Activated CD4-positive, alpha-beta T cell treated with anti-CD3 and anti-CD28 coated beads, Interleukin-2, amount 50 U/mL, for 24 hours (primary cell): ENCODE measurements around the gene PI4KB.
"Not testable (repeated sequence)": the region's sequence is repeated elsewhere in the genome, so short reads cannot be mapped to it uniquely, and the experiment has no call there.

Experiments
- DNase-seq, 2 donors: peaks; one replicate each; pipeline ENCODE4 v3.0.0-alpha.2; 2020; ENCODE audit warnings: low read depth in 1 of 2, low spot score in 1 of 2

PI4KB gene

DNA sequence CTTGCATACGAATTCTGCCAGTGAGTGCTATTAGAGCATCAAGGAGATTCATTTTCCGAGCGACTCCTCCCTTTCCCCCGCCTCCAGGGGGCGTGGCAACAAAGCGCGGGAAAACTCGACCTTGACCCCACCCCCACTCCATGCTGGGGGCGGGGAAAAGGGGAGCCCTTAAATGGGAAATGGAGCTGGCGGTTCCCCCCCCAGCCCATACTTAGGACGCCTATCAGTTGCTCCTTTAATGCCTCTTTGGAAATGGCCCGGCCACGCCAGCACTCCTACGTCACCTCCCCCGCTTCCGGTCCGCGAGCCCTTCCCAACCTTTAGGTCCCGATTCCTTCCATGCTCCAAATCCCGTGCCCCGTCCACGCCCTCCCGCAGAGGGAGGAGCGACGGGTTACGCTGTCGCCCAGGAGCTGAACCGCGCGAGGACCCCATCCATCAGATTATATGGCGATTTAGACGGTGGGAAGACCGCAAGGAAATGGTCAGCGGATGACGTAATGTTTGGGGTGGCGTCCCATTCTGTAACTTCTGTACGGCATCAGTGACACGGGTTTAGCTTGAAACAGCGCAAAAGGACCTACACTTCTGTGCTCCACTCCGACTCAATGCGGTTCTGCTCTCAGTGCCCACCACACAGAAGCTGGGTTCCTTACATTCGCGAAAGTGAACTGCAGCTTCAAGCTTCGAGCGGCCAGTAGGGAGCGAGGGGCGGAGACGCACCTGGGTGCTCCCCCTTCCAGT is 45.8 kb downstream of the PI4KB start:
- DNase-seq: peak; percentile 96 to 97

DNA sequence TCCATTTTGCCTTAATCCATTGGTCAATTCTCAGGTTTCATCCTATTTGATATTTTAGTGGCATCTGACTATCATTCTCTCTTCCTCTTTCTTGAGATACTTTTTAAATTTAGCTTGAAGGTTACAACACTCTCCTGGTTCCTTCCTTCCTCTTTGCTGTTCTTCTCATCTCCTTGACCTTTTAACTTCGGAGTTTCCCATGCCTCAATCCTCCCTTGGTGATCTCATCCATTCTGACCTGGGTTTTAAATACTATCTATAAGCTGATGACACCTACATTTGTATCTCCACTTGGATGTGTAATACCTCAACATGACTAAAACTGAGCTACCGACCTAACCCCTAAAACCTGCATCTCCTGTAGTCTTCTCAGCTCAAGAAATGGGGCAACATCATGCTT is 50.0 kb downstream of the PI4KB start:
- DNase-seq: no peak

DNA sequence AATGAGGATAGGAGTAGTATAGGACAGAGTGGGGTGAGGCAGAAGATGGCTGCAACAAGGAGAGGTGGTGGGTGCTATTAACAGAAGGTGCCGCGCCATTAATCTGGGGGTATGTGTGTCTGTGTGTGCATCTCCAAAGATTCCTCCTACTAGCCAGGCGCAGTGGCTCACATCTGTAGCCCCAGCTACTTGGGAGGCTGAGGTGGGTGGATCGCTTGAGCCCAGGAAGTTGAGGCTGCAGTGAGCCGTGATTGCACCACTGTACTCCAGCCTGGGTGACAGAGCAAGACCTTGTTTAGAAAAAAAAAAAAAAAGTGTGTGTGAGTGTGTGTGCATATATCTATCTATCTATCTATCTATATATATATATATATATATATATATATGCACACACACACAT is 51.9 kb downstream of the PI4KB start:
- DNase-seq: not testable (repeated sequence)

DNA sequence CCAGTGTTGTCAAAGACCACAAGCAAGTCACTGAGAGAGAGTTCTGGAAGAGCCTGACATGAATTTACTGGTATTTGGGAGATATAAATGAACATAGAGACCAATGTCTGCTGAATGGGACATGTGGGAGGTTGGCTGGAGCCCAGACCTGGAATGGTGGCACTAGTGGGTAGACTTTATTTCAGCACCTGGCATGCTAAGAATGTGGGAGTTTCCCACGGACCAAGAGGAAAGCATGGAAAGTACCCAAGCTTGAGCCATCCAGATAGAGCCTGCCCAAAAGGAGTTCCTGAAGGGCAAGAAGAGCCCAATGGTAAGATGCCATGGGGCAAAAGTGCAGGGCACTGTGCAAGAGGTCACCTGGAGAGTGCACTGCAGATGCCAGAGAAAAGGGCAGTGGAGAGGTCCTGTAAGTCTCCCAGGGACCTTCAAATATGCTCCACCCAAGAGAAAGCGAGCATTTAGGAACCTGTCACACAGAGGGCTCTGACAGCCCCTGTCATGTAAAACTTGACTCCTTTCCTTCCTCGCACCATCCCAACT is 53.2 kb downstream of the PI4KB start:
- no peak for DNase-seq

DNA sequence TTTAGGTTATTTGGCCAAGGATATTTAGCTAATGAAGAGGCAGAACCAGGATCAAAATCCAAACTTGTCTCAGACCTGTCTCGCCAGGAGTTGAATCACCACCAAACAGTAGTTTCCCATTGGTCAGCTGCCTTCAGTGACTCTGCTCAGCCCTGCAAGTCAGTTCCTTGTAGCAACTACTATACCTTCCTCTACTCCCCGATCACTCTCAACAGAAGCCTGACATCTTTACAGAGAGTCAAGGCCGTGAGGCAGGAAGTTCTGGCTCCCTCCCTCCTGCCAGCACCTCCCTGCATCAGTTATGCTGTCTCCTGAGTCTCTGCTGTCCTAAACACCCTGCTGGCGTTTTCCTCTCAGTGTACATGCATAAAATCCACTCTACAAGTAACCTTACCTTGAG is 59.5 kb downstream of the PI4KB start:
- no peak for DNase-seq

DNA sequence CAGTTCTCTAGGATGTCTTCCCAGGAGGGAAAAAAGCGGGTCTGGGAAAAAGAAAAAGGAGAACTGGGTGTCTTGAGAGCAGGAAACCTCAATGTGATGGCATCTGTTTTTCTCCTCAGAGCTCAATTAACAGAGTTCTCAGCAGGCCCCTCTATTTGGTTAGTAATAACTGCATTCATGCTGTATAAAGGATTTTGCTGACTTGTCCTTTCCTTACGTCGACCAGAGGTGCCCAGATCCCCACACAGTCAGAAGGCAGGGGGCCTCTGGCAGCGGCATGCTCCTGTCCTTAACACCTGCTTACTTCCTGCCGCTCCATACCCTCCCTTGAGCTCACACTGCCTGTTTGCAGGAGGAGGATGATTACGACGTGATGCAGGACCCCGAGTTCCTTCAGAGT is 60.4 kb downstream of the PI4KB start:
- no peak for DNase-seq

DNA sequence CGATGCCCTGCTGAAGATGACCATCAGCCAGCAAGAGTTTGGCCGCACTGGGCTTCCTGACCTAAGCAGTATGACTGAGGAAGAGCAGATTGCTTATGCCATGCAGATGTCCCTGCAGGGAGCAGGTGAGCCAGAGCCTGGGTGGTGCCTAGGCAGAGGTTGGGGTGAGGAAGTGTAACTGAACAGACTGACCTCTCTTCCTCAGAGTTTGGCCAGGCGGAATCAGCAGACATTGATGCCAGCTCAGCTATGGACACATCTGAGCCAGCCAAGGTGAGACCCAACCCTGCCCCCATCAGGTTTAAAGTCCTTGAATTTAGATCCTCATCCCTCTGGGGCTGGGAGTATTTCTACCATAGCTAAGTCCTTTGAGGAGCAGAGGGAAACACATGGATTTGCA is 60.9 kb downstream of the PI4KB start:
- DNase-seq: no peak

DNA sequence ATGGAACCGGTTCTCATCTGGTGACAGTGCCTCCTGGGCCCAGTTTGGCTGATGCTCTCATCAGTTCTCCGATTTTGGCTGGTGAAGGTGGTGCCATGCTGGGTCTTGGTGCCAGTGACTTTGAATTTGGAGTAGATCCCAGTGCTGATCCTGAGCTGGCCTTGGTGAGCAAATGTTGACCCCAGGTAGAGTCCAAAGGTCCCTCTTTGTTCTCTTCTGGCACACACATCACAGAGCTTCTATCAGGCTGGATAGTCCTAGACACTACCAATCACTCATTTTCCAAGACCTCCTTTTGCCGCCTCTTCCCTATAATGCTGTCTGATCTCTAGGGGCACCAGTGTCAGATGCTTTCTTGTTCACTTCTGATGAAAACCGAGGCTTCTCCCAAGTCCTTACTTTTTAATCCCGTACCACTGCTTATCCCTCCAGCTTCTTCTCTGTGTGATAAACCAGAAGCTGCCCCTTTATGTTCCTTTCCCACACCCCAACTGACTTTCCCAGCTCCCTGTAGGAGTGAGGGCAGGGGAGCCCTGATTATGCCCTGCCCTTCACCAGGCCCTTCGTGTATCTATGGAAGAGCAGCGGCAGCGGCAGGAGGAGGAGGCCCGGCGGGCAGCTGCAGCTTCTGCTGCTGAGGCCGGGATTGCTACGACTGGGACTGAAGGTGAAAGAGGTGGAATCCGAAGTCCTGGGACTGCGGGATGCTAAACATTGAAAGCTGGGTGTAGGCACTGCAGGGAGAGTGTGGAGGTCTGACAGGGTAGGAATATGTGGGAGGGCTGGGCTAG is 61.6 kb downstream of the PI4KB start:
- DNase-seq: no peak

DNA sequence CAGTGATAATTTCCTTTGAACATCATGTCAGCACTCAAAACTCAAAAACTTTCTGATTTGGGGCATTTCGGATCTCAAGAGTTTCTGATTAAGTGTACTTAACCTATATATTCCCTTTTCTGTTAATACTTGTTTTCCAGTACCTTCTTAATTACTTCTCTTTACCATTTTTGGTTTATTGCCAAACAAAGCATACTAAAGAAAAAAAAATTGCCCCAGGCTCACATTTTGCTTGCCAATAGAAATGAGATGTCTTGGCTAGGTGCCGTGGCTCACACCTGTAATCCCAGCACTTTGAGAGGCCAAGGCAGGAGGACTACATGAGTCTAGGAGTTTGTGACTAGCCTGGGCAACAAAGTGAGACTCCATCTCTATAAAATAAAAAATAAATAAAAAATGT is 67.9 kb downstream of the PI4KB start:
- DNase-seq: no peak

DNA sequence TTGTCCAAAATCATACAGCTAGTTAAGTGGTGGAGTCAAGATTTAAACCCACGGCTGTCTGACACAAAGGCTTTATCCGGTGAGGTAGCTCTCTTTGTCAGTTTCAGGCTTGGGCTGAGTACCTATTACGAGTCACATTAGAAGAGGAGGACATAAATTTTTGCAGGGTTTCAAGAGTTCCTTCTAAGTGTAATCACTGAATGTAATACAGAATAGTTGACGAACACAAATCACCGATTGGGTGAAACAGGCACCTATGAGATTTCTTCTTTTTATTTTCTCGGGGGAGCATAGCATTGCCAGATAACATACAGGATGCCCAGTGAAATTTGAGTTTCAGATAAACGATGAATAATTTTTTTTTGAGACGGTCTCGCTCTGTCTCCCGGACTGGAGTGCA is 71.8 kb downstream of the PI4KB start:
- no peak for DNase-seq

DNA sequence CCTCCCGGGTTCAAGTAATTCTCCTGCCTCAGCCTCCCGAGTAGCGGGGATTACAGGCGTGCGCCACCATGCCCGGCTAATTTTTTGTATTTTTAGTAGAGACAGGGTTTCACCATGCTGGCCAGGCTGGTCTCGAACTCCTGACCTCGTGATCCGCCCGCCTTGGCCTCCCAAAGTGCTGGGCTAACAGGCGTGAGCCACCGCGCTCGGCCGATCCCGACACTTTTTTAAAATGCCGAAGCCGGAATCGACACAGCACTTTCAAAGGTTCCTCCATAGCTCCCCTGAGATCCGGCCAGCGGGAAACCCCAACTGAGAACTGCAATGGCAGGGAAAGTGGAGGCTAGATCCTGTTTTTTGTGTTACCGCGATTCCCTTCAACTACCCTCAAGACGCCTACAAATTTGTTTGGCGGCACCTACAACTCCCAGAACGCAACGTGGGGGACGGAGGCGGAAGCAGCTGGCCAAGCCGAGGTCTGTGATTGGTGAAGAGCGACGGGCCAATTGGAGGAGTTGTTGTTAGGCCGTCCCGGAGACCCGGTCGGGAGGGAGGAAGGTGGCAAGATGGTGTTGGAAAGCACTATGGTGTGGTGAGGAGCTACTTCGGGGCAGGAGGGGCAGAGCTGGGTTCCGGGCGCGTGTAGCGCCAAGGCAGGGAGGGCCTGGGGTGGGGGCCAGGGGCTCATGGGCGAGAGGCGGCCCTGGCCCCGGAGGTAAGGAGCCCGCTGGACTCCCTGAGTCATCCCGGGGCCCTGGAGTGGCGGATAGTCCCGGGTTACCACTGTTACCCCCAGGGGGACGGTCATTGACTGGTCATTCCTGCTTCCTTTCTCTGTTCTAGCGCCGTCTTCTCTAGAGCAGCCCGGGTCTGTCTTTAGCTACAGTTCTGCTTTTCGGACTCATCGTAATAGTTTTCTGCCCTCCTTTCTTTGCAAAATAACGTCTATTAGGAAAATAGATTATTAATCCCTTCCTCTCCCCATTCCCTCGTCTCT is 72.7 kb downstream of the PI4KB start, which contains the start of gene PSMD4:
Gene PSMD4 (plus strand): TSS at position 518 of the 997 bp plus-strand sequence. CDS start 49 bp downstream, at position 567.
- DNase-seq: peak; percentile 80 to 93

DNA sequence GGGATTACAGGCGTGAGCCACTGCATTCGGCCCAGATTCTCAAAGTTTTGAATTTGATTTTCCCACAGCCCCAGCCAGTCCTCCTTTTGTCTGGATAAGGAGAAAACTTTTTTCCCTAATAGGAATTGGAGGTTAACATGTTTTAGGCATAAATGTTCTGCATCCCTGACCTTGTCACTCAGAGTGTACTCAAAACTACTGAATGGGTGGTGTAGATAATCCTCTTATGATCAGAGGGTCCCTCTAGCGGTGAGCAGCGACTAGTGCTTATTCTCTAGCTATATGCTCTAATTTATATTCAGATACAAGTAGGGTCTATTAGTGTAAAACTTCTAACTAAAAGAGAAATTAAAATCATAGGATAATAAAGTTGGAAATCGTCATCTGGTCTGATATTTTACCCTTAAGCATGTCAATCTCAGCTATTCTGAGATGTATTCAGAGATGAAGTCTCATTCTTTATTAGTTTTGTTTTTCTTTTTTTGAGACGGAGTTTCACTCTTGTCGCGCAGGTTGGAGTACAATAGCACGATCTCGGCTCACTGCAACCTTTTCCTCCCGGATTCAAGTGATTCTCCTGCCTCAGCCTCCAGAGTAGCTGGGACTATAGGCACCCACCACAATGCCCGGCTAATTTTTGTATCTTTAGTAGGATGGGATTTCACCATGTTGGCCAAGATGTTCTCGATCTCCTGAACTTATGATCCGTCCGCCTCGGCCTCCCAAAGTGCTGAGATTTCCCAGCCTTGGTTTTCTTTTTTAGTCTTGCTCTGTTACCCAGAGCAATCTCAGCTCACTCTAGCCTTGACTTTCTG is 75.4 kb downstream of the PI4KB start:
- DNase-seq: peak; percentile 5 to 55

DNA sequence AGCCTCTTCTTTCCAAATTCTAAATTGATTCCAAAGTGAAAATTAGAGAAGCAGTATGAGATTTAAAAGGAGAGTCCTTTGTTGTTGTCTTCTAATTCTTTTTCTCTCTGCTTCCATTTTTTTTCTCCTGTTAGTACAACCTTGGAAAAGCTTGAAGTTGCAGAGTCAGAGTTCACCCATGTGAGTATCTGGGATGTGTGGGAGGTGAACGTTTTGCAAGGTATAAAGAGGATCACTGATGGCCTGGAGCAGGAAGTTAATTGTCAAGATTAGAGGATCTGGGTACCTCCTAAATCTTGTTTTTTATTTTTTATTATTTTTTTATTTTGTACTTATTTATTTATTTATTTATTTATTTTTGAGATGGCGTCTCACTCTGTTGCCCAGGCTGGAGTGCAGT is 80.4 kb downstream of the PI4KB start:
- DNase-seq: no peak

DNA sequence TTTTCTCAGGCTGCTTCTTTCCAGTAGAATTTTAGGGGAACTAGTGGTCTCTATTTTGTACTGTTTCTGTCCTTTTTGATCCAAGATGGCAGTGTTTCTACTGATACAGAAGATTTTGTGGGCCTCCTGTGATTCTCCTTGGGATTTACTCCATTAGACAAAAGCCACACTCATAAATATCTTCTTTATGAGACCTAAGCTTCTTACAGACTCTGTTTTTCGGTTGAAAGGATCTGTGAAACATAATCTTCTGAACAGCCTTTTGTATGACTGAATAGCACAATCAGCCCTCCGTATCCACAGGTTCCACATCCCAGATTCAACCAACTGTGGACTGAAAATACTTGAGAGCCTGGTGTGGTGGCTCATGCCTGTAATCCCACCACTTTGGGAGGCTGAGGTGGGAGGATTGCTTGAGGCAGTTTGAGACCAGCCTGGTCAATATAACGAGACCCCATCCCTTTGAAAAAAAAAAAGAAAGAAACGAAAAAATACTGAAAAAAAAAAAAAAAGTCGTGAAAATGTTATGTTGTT is 83.5 kb downstream of the PI4KB start:
- DNase-seq: no peak

DNA sequence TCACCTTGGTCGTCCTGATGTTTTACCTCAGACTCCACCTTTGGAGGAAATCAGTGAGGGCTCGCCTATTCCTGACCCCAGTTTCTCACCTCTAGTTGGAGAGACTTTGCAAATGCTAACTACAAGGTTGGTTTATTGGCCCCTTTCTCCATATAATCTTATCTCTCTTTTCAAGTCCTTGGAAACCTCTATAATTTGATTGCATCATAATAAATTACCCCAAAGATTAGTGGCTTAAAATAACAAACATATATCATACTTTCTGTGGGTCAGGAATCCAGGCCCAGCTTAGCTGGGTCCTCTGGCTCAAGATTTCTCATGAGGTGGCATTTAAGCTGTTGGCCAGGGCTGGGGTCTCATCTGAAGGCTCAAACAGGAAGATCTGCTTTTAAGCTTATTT is 84.8 kb downstream of the PI4KB start:
- no peak for DNase-seq
